Measurements from ENCODE around the gene TASOR.
"Not testable (repeated sequence)": the region's sequence is repeated elsewhere in the genome, so short reads cannot be mapped to it uniquely, and the experiment has no call there.

DNA sequence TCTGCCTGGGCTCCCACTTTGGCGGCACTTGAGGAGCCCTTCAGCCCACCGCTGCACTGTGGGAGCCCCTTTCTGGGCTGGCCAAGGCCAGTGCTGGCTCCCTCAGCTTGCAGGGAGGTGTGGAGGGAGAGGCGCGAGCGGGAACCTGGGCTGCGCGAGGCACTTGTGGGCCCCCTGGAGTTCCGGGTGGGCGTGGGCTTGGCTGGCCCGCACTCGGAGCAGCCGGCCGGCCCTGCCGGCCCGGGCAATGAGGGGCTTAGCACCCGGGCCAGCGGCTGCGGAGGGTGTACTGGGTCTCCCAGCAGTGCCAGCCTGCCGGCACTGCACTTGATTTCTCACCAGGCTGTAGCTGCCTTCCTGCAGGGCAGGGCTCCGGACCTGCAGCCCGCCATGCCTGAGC, 35.7 kb upstream of the TASOR start:
- TF ChIP-seq, protein P1, sequence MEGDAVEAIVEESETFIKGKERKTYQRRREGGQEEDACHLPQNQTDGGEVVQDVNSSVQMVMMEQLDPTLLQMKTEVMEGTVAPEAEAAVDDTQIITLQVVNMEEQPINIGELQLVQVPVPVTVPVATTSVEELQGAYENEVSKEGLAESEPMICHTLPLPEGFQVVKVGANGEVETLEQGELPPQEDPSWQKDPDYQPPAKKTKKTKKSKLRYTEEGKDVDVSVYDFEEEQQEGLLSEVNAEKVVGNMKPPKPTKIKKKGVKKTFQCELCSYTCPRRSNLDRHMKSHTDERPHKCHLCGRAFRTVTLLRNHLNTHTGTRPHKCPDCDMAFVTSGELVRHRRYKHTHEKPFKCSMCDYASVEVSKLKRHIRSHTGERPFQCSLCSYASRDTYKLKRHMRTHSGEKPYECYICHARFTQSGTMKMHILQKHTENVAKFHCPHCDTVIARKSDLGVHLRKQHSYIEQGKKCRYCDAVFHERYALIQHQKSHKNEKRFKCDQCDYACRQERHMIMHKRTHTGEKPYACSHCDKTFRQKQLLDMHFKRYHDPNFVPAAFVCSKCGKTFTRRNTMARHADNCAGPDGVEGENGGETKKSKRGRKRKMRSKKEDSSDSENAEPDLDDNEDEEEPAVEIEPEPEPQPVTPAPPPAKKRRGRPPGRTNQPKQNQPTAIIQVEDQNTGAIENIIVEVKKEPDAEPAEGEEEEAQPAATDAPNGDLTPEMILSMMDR (conservative IDR thresholded peaks at IDR 0.05): not testable (repeated sequence)
- TF ChIP-seq ZFX (IDR thresholded peaks at IDR 0.05): not testable (repeated sequence)

Measured in C4-2B (cell line).